ENCODE data around the gene PDE4C. TPM values are rescaled to one million over a fixed set of nuclear protein-coding genes. Genes with fewer than 3 reads are reported as not detected.

The PDE4C gene
- total RNA-seq, 1 donor from 2014 or later = 0.21 TPM

GRCh38 chr19:18245297-18245696, 19.1 kb upstream of the PDE4C start:
- Mint-ChIP-seq H3K27ac (ENCODE audit: unreplicated experiment) (no peak overlapping the region), H3K4me3 (ENCODE audit: unreplicated experiment) (no peak overlapping the region), H3K9me3 (ENCODE audit: unreplicated experiment) (no peaks in the 10 kb centered on the region), H3K27me3 (ENCODE audit: unreplicated experiment) (peaks cover 11% of the 10 kb centered on the region), H3K36me3 (ENCODE audit: unreplicated experiment) (no peaks in the 10 kb centered on the region), H3K4me1 (ENCODE audit: unreplicated experiment) (peaks cover 7% of the 10 kb centered on the region)
- no peak for TF ChIP-seq CTCF (IDR thresholded peaks at IDR 0.05)
- no peak for DNase-seq (ENCODE audit: extremely low spot score, unreplicated experiment)

GRCh38 chr19:18239303-18239702, 13.1 kb upstream of the PDE4C start:
- H3K4me3 Mint-ChIP-seq (ENCODE audit: unreplicated experiment) = no peak overlapping the region
- H3K27ac Mint-ChIP-seq (ENCODE audit: unreplicated experiment) = no peak overlapping the region
- DNase-seq (ENCODE audit: extremely low spot score, unreplicated experiment) = no peak
- no peaks in the 10 kb centered on the region for H3K36me3 Mint-ChIP-seq (ENCODE audit: unreplicated experiment)
- H3K27me3 Mint-ChIP-seq (ENCODE audit: unreplicated experiment) = peaks cover 25% of the 10 kb centered on the region
- no peaks in the 10 kb centered on the region for H3K9me3 Mint-ChIP-seq (ENCODE audit: unreplicated experiment)
- no peak for TF ChIP-seq CTCF (IDR thresholded peaks at IDR 0.05)
- peaks cover 2% of the 10 kb centered on the region for H3K4me1 Mint-ChIP-seq (ENCODE audit: unreplicated experiment)

GRCh38 chr19:18234194-18234593, 8.0 kb upstream of the PDE4C start:
- Mint-ChIP-seq H3K27ac (ENCODE audit: unreplicated experiment) (no peak overlapping the region), H3K36me3 (ENCODE audit: unreplicated experiment) (no peaks in the 10 kb centered on the region), H3K4me3 (ENCODE audit: unreplicated experiment) (no peak overlapping the region), H3K9me3 (ENCODE audit: unreplicated experiment) (peaks cover 6% of the 10 kb centered on the region), H3K27me3 (ENCODE audit: unreplicated experiment) (peaks cover 11% of the 10 kb centered on the region), H3K4me1 (ENCODE audit: unreplicated experiment) (peaks cover 16% of the 10 kb centered on the region)
- no peak for DNase-seq (ENCODE audit: extremely low spot score, unreplicated experiment)
- no peak for TF ChIP-seq CTCF (IDR thresholded peaks at IDR 0.05)

GRCh38 chr19:18233224-18233825, 7.1 kb upstream of the PDE4C start:
- Mint-ChIP-seq H3K27ac (ENCODE audit: unreplicated experiment) (no peak overlapping the region), H3K4me3 (ENCODE audit: unreplicated experiment) (no peak overlapping the region), H3K27me3 (ENCODE audit: unreplicated experiment) (peaks cover 10% of the 10 kb centered on the region), H3K9me3 (ENCODE audit: unreplicated experiment) (peaks cover 6% of the 10 kb centered on the region), H3K4me1 (ENCODE audit: unreplicated experiment) (peaks cover 16% of the 10 kb centered on the region), H3K36me3 (ENCODE audit: unreplicated experiment) (no peaks in the 10 kb centered on the region)
- no peak for TF ChIP-seq CTCF (IDR thresholded peaks at IDR 0.05)
- no peak for DNase-seq (ENCODE audit: extremely low spot score, unreplicated experiment)

- H3K27me3 Mint-ChIP-seq (ENCODE audit: unreplicated experiment) = peaks cover 10% of the 10 kb centered on the region
- H3K36me3 Mint-ChIP-seq (ENCODE audit: unreplicated experiment) = no peaks in the 10 kb centered on the region
- H3K27ac Mint-ChIP-seq (ENCODE audit: unreplicated experiment) = no peak overlapping the region
- no peak for TF ChIP-seq CTCF (IDR thresholded peaks at IDR 0.05)
- no peak overlapping the region for H3K4me3 Mint-ChIP-seq (ENCODE audit: unreplicated experiment)
- no peak for DNase-seq (ENCODE audit: extremely low spot score, unreplicated experiment)
- H3K9me3 Mint-ChIP-seq (ENCODE audit: unreplicated experiment) = peaks cover 6% of the 10 kb centered on the region
- H3K4me1 Mint-ChIP-seq (ENCODE audit: unreplicated experiment) = peaks cover 16% of the 10 kb centered on the region
Observed at GRCh38 chr19:18232540-18233223, 6.4 kb upstream of the PDE4C start.

Measured in osteocyte (in vitro differentiated cells).